RPMI7951 (cell line): ENCODE results near the gene COMP. TPM values are rescaled to one million over a fixed set of nuclear protein-coding genes. Genes with fewer than 3 reads are reported as not detected.

Experiments
- DNase-seq: peaks from one replicate; pipeline ENCODE4 v3.0.0-alpha.2; 2012; ENCODE audit warnings: low read depth
- total RNA-seq: library from RNA; depleted of rRNA; stranded (reverse); fragments of >200 nt; shearing (Covaris generic); gene quantifications from 2 replicates; pipeline ENCODE4 v1.2.3, GENCODE V29; 2014

Gene COMP
- total RNA-seq, 1 experiment from 2014 or later: 1.1 TPM

GRCh38 chr19:18783958-18784785, 6.9 kb downstream of the COMP start:
- DNase-seq: no peak

DNA sequence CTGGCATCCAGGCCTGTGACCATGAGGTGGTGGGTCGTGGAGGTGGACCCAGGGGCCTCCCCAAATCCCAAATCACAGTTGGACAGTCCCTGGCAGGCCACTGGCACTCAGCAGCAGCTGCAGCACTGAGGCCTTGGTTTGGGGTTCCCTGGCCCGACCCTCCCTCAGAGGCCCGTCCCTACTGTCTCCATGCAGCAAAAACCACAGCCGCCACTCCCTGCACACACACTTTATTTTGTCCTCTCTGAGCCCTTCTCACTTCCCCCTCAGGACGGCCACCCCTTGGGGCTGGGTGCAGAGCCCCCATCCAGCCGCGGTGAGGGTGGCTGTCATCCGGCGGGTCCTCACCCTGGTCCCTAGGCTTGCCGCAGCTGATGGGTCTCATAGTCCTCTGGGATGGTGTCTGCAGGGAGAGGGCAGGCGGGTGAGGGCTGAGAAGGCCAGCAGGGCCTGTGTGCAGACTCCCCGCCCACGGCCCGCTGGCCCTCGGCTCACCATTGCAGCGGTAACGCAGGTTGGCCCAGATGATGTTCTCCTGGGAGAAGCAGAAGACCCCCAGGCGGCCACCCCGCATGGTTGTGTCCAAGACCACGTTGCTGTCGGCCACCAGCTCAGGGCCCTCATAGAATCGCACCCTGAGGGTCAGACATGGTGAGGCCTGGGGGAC, 8.4 kb downstream of the COMP start:
- DNase-seq: no peak

- no peak for DNase-seq
These were observed 9.1 kb downstream of the COMP start for GRCh38 chr19:18781885-18782527.

DNA sequence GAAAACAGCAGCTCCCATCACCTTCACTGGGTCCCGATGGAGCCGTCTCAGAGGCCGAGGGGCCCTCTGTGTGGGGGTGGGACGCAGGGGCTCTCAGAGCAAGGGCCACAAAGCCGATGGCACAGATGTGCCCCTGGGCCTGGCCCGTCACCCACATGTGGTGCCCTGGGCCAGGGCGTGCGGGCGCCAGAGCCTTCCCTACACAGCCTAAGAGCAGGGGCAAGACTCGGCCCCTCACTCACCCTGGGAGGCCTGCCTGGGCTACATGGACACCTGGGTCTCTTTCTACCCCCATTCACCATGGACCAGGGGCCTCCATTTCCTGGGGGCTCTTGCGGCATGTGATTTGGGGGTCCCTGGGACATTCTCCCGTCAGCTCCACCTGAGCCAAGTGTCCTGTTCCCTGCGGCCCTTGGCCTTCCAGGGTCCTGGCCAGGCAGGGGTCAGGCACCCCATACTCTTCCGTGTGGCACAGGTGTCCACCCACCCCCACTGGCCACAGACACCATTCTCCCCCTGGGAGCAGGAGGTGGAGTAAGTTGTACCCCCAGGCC, 10.0 kb downstream of the COMP start:
- DNase-seq: no peak

DNA sequence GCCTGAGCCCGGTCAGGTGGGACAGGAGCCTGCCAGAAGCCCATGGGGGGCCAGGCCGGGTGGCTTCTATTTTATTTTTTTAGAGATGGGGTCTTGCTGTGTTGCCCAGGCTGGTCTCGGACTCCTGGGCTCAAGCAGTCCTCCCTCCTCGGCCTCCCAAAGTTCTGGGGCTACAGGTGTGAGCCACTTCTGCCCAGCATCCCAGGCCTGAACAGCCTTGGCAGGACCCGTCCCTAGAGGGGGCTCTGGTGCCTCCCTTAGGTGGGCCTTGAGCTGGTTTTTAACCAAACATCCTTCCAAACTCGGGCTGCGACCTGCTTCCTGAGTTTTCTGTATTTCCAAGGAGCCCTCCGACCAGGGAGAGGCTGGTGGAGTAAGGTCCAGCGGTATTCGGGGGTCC, 10.5 kb downstream of the COMP start:
- no peak for DNase-seq

DNA sequence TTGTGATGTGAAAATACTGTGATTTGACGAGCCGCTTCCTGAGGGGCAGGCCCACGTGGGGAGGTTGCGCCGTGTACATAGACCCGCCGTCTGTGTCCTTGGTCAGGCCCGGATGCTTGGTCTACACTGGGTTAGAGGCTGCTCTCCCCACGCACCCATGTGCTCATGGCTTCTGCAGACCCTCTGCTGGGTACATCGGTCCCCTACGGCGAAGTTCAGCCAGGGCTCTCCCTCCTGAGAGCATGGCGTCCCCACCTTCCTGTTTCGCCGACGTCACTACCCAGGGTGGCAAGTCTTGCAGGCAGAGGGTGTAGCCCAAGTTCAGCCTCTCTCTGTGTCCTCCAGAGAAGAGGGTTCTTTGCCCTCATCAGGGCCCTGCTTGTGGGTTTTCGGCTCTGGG, 11.0 kb downstream of the COMP start:
- DNase-seq: no peak

DNA sequence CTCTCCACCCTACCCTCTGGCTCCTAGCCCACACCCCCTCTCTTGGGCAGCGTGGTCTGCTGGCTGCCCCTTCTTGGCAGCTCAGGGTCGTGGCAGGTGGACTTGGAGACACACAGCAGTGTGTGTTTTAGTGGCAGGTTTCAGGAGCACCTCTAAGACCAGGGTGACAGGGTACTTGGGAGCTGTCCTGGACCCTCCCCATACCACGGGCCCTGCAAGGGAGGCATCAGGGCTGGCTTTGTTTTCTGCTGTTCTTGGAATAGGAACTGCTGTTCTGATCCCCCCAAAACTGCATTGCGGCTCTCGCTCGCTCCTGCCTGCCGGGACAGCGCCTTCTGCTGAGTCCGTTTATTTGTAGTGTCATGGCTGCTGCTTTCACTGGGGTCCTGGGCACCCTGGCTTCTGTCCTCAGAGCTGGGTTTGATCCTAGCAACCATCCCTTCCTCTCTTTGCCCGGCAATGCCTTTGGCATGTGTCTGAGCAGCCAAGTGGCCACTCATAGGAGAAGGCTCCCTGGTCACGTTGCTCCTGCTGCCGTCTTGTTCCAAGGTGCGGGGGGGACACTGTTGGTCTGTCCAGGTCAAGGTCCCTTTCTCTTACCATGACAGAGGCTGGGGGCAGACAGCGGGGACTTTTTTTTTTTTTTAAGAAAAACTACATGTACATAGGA, 12.1 kb downstream of the COMP start:
- no peak for DNase-seq

DNA sequence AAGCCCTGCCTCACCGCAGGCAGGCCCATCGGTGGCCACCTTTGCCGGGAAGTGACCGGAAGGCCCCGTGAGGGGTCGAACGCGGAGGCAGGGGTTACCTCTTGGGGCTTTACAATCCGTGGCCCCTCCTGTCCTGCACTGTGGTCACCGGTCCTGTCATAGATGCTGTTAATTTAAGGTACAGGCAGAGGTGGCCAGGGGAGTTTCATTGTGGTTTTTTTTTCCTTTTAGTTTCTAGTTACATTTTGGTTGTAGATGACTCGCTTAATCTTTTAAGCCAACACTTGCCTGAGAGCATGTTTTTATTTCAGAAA, 13.1 kb downstream of the COMP start:
- no peak for DNase-seq

- no peak for DNase-seq
These were observed 13.6 kb downstream of the COMP start for GRCh38 chr19:18777301-18778075.

GRCh38 chr19:18776736-18777135, 14.4 kb downstream of the COMP start:
- DNase-seq: peak; percentile 85

DNA sequence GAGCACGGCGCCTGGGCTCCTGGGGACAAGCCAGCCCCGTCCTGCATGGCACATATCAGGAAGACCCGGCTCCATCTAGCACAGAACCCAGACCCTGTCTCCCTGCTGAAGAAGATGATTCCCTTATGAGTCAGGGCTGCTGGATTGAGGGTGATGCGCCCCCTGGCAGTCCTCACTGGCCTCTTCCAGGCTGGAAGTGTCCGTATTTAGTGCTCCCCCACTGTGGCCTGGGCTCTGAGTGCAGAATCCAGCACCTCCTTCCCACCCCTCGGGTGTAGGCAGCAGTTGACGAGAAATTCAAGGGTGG, 14.9 kb downstream of the COMP start:
- peak; percentile 87 for DNase-seq

DNA sequence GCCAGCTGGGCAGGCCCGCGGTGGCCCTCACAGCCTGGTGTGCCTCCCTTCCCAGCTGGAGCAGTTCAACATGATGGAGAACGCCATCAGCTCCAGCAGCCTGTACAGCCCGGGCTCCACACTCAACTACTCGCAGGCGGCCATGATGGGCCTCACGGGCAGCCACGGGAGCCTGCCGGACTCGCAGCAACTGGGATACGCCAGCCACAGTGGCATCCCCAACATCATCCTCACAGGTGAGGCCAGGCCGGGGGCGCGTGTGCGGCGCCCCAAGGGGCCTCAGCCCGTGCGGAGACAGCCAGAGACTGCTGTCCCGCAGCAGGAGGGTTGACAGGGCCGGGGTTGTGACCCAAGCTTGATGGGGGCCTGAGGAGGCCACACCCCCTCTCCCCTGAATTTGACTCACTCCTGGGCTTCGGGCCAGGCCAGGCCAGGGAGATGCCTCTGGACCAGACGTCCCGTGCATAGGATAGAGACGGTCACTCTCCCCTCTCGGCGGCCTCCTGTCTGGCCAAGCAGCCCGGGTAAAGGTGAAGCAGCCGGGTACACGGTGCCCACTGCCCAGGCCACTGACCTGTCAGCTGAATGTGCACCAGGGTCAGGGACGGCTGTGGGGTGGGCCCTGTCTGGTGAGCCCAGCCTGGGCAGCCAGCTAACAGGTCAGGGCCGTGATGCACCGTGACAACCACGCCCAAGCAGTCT, 15.4 kb downstream of the COMP start:
- peak; percentile 89 for DNase-seq

GRCh38 chr19:18774782-18775444, 16.2 kb downstream of the COMP start:
- DNase-seq: no peak

GRCh38 chr19:18774107-18774506, 17.0 kb downstream of the COMP start:
- DNase-seq: no peak

- no peak for DNase-seq
These were observed 17.4 kb downstream of the COMP start for GRCh38 chr19:18773682-18774081.

- no peak for DNase-seq
These were observed 18.2 kb downstream of the COMP start for GRCh38 chr19:18772620-18773587.

GRCh38 chr19:18771328-18772242, 19.5 kb downstream of the COMP start:
- peak; percentile 22 for DNase-seq
